ENCODE results near the gene SLC20A1.
"Not testable (repeated sequence)": the region's sequence is repeated elsewhere in the genome, so short reads cannot be mapped to it uniquely, and the experiment has no call there.

SLC20A1 gene

GRCh38 chr2:112615051-112615450 is 30.7 kb upstream of the SLC20A1 start:
- no peaks in the 10 kb centered on the region for H3K36me3 ChIP-seq (ENCODE audit: insufficient read depth, low read length)
- H3K27ac ChIP-seq (ENCODE audit: low read depth, low read length, poor library complexity, severe bottlenecking), result no peak overlapping the region
- H4K20me1 ChIP-seq (ENCODE audit: insufficient read depth, low read length), result no peaks in the 10 kb centered on the region
- H2AFZ ChIP-seq (ENCODE audit: low read length), result no peak overlapping the region
- no peaks in the 10 kb centered on the region for H3F3A ChIP-seq (ENCODE audit: insufficient read depth, low read length)
- H3K4me3 ChIP-seq (ENCODE audit: low read depth, low read length, poor library complexity, severe bottlenecking), result no peak overlapping the region
- no peak overlapping the region for H3K4me2 ChIP-seq (ENCODE audit: low read length)
- H3K27me3 ChIP-seq (ENCODE audit: insufficient read depth, low read length), result no peaks in the 10 kb centered on the region
- H3K9ac ChIP-seq (ENCODE audit: low read length), result no peak overlapping the region
- H3K79me2 ChIP-seq (ENCODE audit: insufficient read depth, low read length), result no peaks in the 10 kb centered on the region
- no peaks in the 10 kb centered on the region for H3K9me2 ChIP-seq (ENCODE audit: low read depth, low read length)
- H3K4me1 ChIP-seq (ENCODE audit: insufficient read depth, low read length, severe bottlenecking), result no peaks in the 10 kb centered on the region
- H3K9me3 ChIP-seq (ENCODE audit: low read length), result no peaks in the 10 kb centered on the region
- TF ChIP-seq CTCF (IDR thresholded peaks at IDR 0.05; ENCODE audit: low read length), result no peak
- TF ChIP-seq EZH2 (IDR thresholded peaks at IDR 0.05; ENCODE audit: borderline replicate concordance, low read length), result no peak

GRCh38 chr2:112615798-112616197 is 29.9 kb upstream of the SLC20A1 start:
- H3K4me2 ChIP-seq (ENCODE audit: low read length); H3K4me3 ChIP-seq (ENCODE audit: low read depth, low read length, poor library complexity, severe bottlenecking); H3K9me2 ChIP-seq (ENCODE audit: low read depth, low read length); H3K27me3 ChIP-seq (ENCODE audit: insufficient read depth, low read length); H3K9ac ChIP-seq (ENCODE audit: low read length); H3K9me3 ChIP-seq (ENCODE audit: low read length); H2AFZ ChIP-seq (ENCODE audit: low read length); H4K20me1 ChIP-seq (ENCODE audit: insufficient read depth, low read length); H3K4me1 ChIP-seq (ENCODE audit: insufficient read depth, low read length, severe bottlenecking); H3K27ac ChIP-seq (ENCODE audit: low read depth, low read length, poor library complexity, severe bottlenecking); H3F3A ChIP-seq (ENCODE audit: insufficient read depth, low read length); H3K79me2 ChIP-seq (ENCODE audit: insufficient read depth, low read length); H3K36me3 ChIP-seq (ENCODE audit: insufficient read depth, low read length): not testable (repeated sequence)

- H3K9ac ChIP-seq (ENCODE audit: low read length), result no peak overlapping the region
- no peaks in the 10 kb centered on the region for H3K79me2 ChIP-seq (ENCODE audit: insufficient read depth, low read length)
- H3K4me2 ChIP-seq (ENCODE audit: low read length), result no peak overlapping the region
- H3K9me2 ChIP-seq (ENCODE audit: low read depth, low read length), result no peaks in the 10 kb centered on the region
- no peaks in the 10 kb centered on the region for H3K9me3 ChIP-seq (ENCODE audit: low read length)
- H3F3A ChIP-seq (ENCODE audit: insufficient read depth, low read length), result no peaks in the 10 kb centered on the region
- TF ChIP-seq EZH2 (IDR thresholded peaks at IDR 0.05; ENCODE audit: borderline replicate concordance, low read length) (no peak), CTCF (IDR thresholded peaks at IDR 0.05; ENCODE audit: low read length) (no peak)
- no peak overlapping the region for H3K4me3 ChIP-seq (ENCODE audit: low read depth, low read length, poor library complexity, severe bottlenecking)
- H3K4me1 ChIP-seq (ENCODE audit: insufficient read depth, low read length, severe bottlenecking), result no peaks in the 10 kb centered on the region
- no peak overlapping the region for H2AFZ ChIP-seq (ENCODE audit: low read length)
- no peaks in the 10 kb centered on the region for H3K36me3 ChIP-seq (ENCODE audit: insufficient read depth, low read length)
- H4K20me1 ChIP-seq (ENCODE audit: insufficient read depth, low read length), result no peaks in the 10 kb centered on the region
- H3K27ac ChIP-seq (ENCODE audit: low read depth, low read length, poor library complexity, severe bottlenecking), result no peak overlapping the region
- H3K27me3 ChIP-seq (ENCODE audit: insufficient read depth, low read length), result no peaks in the 10 kb centered on the region
These were observed 27.4 kb upstream of the SLC20A1 start for GRCh38 chr2:112618383-112618782.

GRCh38 chr2:112621790-112622527 is 23.8 kb upstream of the SLC20A1 start:
- Histone ChIP-seq H3K79me2 (ENCODE audit: insufficient read depth, low read length) (no peaks in the 10 kb centered on the region), H3K27ac (ENCODE audit: low read depth, low read length, poor library complexity, severe bottlenecking) (no peak overlapping the region), H3K36me3 (ENCODE audit: insufficient read depth, low read length) (no peaks in the 10 kb centered on the region), H3K9ac (ENCODE audit: low read length) (no peak overlapping the region), H3K27me3 (ENCODE audit: insufficient read depth, low read length) (no peaks in the 10 kb centered on the region), H3K9me3 (ENCODE audit: low read length) (no peaks in the 10 kb centered on the region), H3K4me2 (ENCODE audit: low read length) (no peak overlapping the region), H2AFZ (ENCODE audit: low read length) (no peak overlapping the region), H4K20me1 (ENCODE audit: insufficient read depth, low read length) (no peaks in the 10 kb centered on the region), H3K4me3 (ENCODE audit: low read depth, low read length, poor library complexity, severe bottlenecking) (no peak overlapping the region), H3K9me2 (ENCODE audit: low read depth, low read length) (no peaks in the 10 kb centered on the region), H3K4me1 (ENCODE audit: insufficient read depth, low read length, severe bottlenecking) (peaks cover 4% of the 10 kb centered on the region), H3F3A (ENCODE audit: insufficient read depth, low read length) (no peaks in the 10 kb centered on the region)
- no peak for TF ChIP-seq CTCF (IDR thresholded peaks at IDR 0.05; ENCODE audit: low read length)
- no peak for TF ChIP-seq EZH2 (IDR thresholded peaks at IDR 0.05; ENCODE audit: borderline replicate concordance, low read length)

Measured in OCI-LY1 (cell line).